Spleen (tissue), 7 donors: ENCODE data around the gene TFPT.

Source experiments
- CTCF ChIP-seq, 11 experiments: fragments of 200-600 bp in 7 of 11; fragments of 450-650 bp in 4 of 11; sonication (generic) in 4 of 11; IDR thresholded peaks in 8 of 11; conservative IDR thresholded peaks in 3 of 11; 1 replicate in 7 of 11; 2 replicates in 4 of 11; pipeline versions ENCODE4 v1.4.0 to v1.8.0; 2016 to 2021; ENCODE audit warnings: antibody characterized with exemption in 11 of 11, inconsistent platforms in 4 of 11, mild to moderate bottlenecking in 1 of 11
- POLR2A ChIP-seq, 3 donors: fragments of 450-650 bp; IDR thresholded peaks; one replicate each; pipeline ENCODE4 v1.5.1; 2017; ENCODE audit warnings: antibody characterized with exemption in 3 of 3, mild to moderate bottlenecking in 1 of 3
- POLR2AphosphoS5 ChIP-seq, 3 donors: sonication (generic); formaldehyde crosslinking; IDR thresholded peaks; one replicate each; pipeline ENCODE4 v1.5.1; 2017; ENCODE audit warnings: antibody characterized with exemption in 3 of 3
- donor health status: DM: no; HTN: no; CAD: no; lungs with moderate emphysema.
- donor health status: DM: no; HTN: no; CAD: no.
- donor health status: DM: no; HTN: no; CAD: no.

GRCh38 chr19:54164369-54165068 lies 49.1 kb upstream of the TFPT start:
- TF ChIP-seq POLR2A (IDR thresholded peaks at IDR 0.05) (no peak), CTCF (IDR thresholded peaks at IDR 0.05 in 8 of 11, conservative IDR thresholded peaks at IDR 0.05 in 3 of 11) (no peak), POLR2AphosphoS5 (IDR thresholded peaks at IDR 0.05) (peak in 2 of 3 donors; percentile 14 to 64)
